Caco-2 (cell line): ENCODE data around the gene CRADD. TPM values are rescaled to one million over a fixed set of nuclear protein-coding genes. Genes with fewer than 3 reads are reported as not detected.

ENCODE experiments used
- BruUV-seq: library from RNA; stranded (reverse); fragments of 400-500 nt; replicated peaks from 2 replicates; lab custom pipeline; 2021; lab: Mats Ljungman, UMichigan
- CTCF ChIA-PET: fragments of 300-600 bp; sonication (Branson Sonifier 250); formaldehyde crosslinking; loops from one replicate; lab custom pipeline; 2022; ENCODE audit warnings: antibody characterized with exemption; lab: Charles Lee
- POLR2A ChIA-PET: fragments of 300-600 bp; sonication (Branson Sonifier 250); formaldehyde crosslinking; loops from one replicate; lab custom pipeline; 2022; ENCODE audit warnings: antibody characterized with exemption; lab: Charles Lee
- DNase-seq, 2 experiments: peaks; one replicate each; pipeline versions ENCODE4 v3.0.0 to v3.0.0-alpha.2; 2020 to 2022
- H3K27me3 ChIP-seq: replicated peaks from 2 replicates; pipeline ENCODE4 v1.6.0; 2011; ENCODE audit warnings: low read length; ENCODE audit not compliant: control insufficient read depth, insufficient read depth
- H3K36me3 ChIP-seq: 2 replicates; pipeline ENCODE4 v1.5.1; 2011; ENCODE audit warnings: low read length; ENCODE audit not compliant: control insufficient read depth, insufficient read depth
- H3K4me1 ChIP-seq: fragments of 250-450 bp; sonication (Bioruptor Pico); 2 replicates; pipeline ENCODE4 v1.5.1; 2020; ENCODE audit warnings: mild to moderate bottlenecking
- H3K4me3 ChIP-seq: 2 replicates; pipeline ENCODE4 v1.5.1; 2011; ENCODE audit warnings: low read depth, mild to moderate bottlenecking, control low read depth, low read length
- H3K9me3 ChIP-seq: fragments of 250-450 bp; sonication (Bioruptor Pico); 2 replicates; pipeline ENCODE4 v1.5.1; 2020; ENCODE audit warnings: mild to moderate bottlenecking, moderate library complexity
- H3K27ac Mint-ChIP-seq: one replicate; pipeline ENCODE4 v1.8.0; 2022; ENCODE audit warnings: mixed read lengths; ENCODE audit not compliant: unreplicated experiment
- H3K27me3 Mint-ChIP-seq: one replicate; pipeline ENCODE4 v1.8.0; 2022; ENCODE audit warnings: mixed read lengths; ENCODE audit not compliant: insufficient read depth, unreplicated experiment
- H3K36me3 Mint-ChIP-seq: one replicate; pipeline ENCODE4 v1.8.0; 2022; ENCODE audit warnings: mild to moderate bottlenecking, mixed read lengths; ENCODE audit not compliant: insufficient read depth, unreplicated experiment
- H3K4me1 Mint-ChIP-seq: one replicate; pipeline ENCODE4 v1.8.0; 2022; ENCODE audit warnings: low read depth, mixed read lengths; ENCODE audit not compliant: unreplicated experiment
- H3K4me3 Mint-ChIP-seq: one replicate; pipeline ENCODE4 v1.8.0; 2022; ENCODE audit warnings: mild to moderate bottlenecking, moderate library complexity, mixed read lengths; ENCODE audit not compliant: unreplicated experiment
- H3K9me3 Mint-ChIP-seq: one replicate; pipeline ENCODE4 v1.8.0; 2022; ENCODE audit warnings: mixed read lengths; ENCODE audit not compliant: unreplicated experiment
- CTCF ChIP-seq, 2 experiments: fragments of 200-600 bp in 1 of 2; IDR thresholded peaks; 1 replicate in 1 of 2; 2 replicates in 1 of 2; pipeline versions ENCODE4 v1.5.1 to v1.8.0; 2011 to 2022; ENCODE audit warnings: antibody characterized with exemption in 1 of 2, control low read depth in 1 of 2, inconsistent platforms in 1 of 2, low read depth in 1 of 2, low read length in 1 of 2, mild to moderate bottlenecking in 1 of 2, moderate library complexity in 1 of 2; ENCODE audit not compliant: insufficient read depth in 1 of 2, severe bottlenecking in 1 of 2, unreplicated experiment in 1 of 2
- intact Hi-C: fragments of 100-400 bp; cut with micrococcal nuclease; formaldehyde crosslinking; loops from one replicate; pipeline ENCODE4 v1.10.0; 2022; ENCODE audit not compliant: unreplicated experiment
- total RNA-seq: library from RNA; stranded (reverse); gene quantifications from 2 replicates; pipeline ENCODE4 v1.2.3, GENCODE V29; 2022

Gene CRADD
- total RNA-seq, 1 experiment from 2014 or later: 29.2 TPM

DNA sequence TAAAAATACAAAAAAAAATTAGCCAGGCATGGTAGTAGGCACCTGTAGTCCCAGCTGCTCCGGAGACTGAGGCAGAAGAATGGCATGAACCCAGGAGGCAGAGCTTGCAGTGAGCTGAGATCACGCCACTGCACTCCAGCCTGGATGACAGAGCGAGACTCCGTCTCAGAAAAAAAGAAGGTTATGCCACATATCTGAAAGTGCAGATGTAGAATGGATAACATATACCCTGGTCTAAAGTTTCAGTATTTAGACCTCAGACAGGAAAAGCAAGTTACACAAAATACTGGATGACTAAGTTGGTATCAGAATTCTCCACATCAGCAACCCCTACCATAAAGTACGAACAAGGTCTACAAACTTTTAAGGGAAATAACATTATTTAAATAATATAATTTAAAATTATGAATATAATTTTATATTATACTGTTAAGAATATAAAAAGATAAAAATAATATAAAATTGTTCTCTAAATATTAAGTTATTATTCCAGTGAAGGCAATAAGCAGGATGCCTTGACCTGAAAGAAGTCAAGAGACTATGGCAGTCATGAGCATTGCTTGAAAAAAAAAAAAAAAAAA lies 169.9 kb downstream of the CRADD start:
- CTCF ChIA-PET: no interaction called here
- H3K4me1 Mint-ChIP-seq: no peaks in the 10 kb centered on the region
- DNase-seq: no peak

DNA sequence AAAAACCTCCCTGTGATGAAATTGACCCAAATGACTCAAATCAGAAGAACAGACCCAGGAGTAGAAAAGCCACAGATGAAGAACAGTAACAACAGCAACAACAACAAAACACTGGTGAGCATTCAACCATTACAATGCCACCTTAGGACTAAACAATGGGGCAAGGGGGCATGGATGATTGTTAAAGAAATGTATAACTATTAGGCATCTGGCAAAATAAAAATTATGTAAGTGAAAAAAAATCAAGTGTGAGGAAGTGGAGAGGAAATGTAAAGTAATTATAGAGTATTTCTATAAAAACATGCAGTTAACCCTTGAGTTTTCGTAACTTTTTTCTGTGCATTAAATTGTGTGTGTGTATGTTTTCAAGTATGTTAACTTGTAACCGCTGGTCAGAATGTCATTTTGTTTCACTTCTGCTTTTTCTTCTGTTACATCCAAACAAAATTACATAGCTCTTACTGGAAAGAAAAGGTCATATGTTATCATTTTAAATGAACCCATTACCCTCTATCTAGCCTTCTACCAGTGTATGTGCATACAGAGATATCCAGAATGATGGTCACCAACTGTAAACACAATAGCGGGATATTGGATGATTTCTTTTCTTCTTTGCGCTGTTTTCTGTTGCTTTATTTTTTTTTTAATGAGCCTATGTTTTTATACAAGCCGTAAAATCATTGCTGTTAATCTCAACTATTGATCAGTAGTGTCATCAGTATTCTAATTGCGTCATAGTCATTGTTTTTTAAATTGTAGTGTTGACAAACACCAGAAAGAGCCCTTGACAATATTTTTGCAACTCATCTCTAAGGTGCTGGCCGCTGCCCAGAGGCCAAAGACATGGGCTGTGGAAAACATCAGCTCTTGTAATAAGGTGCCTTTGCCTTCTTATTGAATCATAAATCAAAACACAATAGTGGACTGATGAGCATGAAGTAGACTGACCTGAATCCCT lies 170.6 kb downstream of the CRADD start:
- DNase-seq: no peak
- Histone ChIP-seq H3K27me3 (no peaks in the 10 kb centered on the region), H3K36me3 (no peaks in the 10 kb centered on the region), H3K4me1 (no peaks in the 10 kb centered on the region), H3K9me3 (no peaks in the 10 kb centered on the region), H3K4me3 (no peak overlapping the region)
- H3K4me3 Mint-ChIP-seq: no peak overlapping the region
- no peak overlapping the region for H3K27ac Mint-ChIP-seq
- BruUV-seq: no TSS peak
- no peaks in the 10 kb centered on the region for H3K4me1 Mint-ChIP-seq
- intact Hi-C loops: no loop called here
- H3K36me3 Mint-ChIP-seq: peaks cover 39% of the 10 kb centered on the region
- H3K9me3 Mint-ChIP-seq: no peaks in the 10 kb centered on the region
- ChIA-PET CTCF (no interaction called here), POLR2A (no interaction called here)
- TF ChIP-seq CTCF (IDR thresholded peaks at IDR 0.05; ENCODE audit: insufficient read depth in 1 of 2, low read depth in 1 of 2, low read length in 1 of 2, severe bottlenecking in 1 of 2, unreplicated experiment in 1 of 2): no peak
- H3K27me3 Mint-ChIP-seq: no peaks in the 10 kb centered on the region

More for the DNA sequence above, 169.9 kb downstream of the CRADD start:
- H3K9me3 ChIP-seq: no peaks in the 10 kb centered on the region
- H3K36me3 Mint-ChIP-seq: peaks cover 39% of the 10 kb centered on the region
- no peak overlapping the region for H3K27ac Mint-ChIP-seq
- POLR2A ChIA-PET: no interaction called here
- no peaks in the 10 kb centered on the region for H3K4me1 ChIP-seq
- no peaks in the 10 kb centered on the region for H3K9me3 Mint-ChIP-seq
- H3K27me3 ChIP-seq: no peaks in the 10 kb centered on the region
- no peaks in the 10 kb centered on the region for H3K27me3 Mint-ChIP-seq
- no TSS peak for BruUV-seq
- H3K36me3 ChIP-seq: no peaks in the 10 kb centered on the region
- intact Hi-C loops: no loop called here
- H3K4me3 ChIP-seq: no peak overlapping the region
- H3K4me3 Mint-ChIP-seq: no peak overlapping the region
- no peak for TF ChIP-seq CTCF (IDR thresholded peaks at IDR 0.05; ENCODE audit: insufficient read depth in 1 of 2, low read depth in 1 of 2, low read length in 1 of 2, severe bottlenecking in 1 of 2, unreplicated experiment in 1 of 2)

DNA sequence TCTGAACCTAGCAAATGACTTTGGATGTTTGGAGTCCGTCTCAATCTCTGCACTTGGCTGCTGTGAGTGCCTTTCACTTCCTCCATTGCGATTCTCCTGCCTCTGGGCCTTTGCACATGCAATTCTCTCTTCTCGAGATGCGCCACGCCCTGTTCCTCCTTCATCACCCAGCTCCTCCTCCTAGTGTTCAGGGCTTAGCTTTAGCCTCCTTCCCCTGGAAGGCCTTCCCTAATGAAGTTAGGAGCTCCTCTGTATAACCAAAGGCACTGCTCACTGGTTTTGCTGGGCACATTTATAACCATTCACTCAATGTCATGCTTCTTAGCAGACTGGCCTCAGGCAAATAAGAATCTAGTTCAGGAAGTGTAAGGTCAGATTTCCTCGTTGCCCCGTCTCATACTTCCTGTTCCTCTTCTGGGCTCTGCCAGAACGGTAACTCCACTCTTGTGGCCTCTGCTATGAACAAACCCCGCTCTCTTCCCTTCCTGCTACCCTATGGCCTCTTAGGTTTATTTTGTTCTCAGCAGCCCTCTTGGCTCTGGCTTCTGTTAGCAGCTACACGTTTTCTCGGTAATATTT lies 171.4 kb downstream of the CRADD start:
- no peaks in the 10 kb centered on the region for H3K4me1 Mint-ChIP-seq
- Histone ChIP-seq H3K9me3 (no peaks in the 10 kb centered on the region), H3K27me3 (no peaks in the 10 kb centered on the region), H3K36me3 (no peaks in the 10 kb centered on the region), H3K4me3 (no peak overlapping the region), H3K4me1 (no peaks in the 10 kb centered on the region)
- intact Hi-C loops: no loop called here
- no peak for DNase-seq
- H3K4me3 Mint-ChIP-seq: no peak overlapping the region
- H3K27ac Mint-ChIP-seq: no peak overlapping the region
- peaks cover 43% of the 10 kb centered on the region for H3K36me3 Mint-ChIP-seq
- H3K9me3 Mint-ChIP-seq: no peaks in the 10 kb centered on the region
- ChIA-PET POLR2A (interaction anchor here (0.6 kb wide), 1 partner anchor 544 kb away, joined by 3 read pairs; no protein-coding TSS in a partner anchor), CTCF (no interaction called here)
- TF ChIP-seq CTCF (IDR thresholded peaks at IDR 0.05; ENCODE audit: insufficient read depth in 1 of 2, low read depth in 1 of 2, low read length in 1 of 2, severe bottlenecking in 1 of 2, unreplicated experiment in 1 of 2): no peak
- no peaks in the 10 kb centered on the region for H3K27me3 Mint-ChIP-seq
- no TSS peak for BruUV-seq
